Subcutaneous adipose tissue (tissue), 4 donors: ENCODE measurements around the gene RNF150. TPM values are rescaled to one million over a fixed set of nuclear protein-coding genes. Genes with fewer than 3 reads are reported as not detected.

Source experiments
- total RNA-seq, 4 donors: library from RNA; depleted of rRNA; stranded (reverse); fragments of >200 nt; gene quantifications; one replicate each; pipeline ENCODE4 v1.1.0, GENCODE V29; 2016
- TF ChIP-seq, protein P1 (sequence below): fragments of 450-650 bp; IDR thresholded peaks from one replicate; pipeline ENCODE4 v1.5.1; 2016; ENCODE audit warnings: low read depth, mild to moderate bottlenecking, control low read depth, antibody characterized with exemption, moderate library complexity

RNF150 gene
- total RNA-seq, 4 donors from 2014 or later: 8.6 to 44.8 (median 22.6) TPM

GRCh38 chr4:140839888-140840790 lies 293.1 kb downstream of the RNF150 start:
- TF ChIP-seq, protein P1, sequence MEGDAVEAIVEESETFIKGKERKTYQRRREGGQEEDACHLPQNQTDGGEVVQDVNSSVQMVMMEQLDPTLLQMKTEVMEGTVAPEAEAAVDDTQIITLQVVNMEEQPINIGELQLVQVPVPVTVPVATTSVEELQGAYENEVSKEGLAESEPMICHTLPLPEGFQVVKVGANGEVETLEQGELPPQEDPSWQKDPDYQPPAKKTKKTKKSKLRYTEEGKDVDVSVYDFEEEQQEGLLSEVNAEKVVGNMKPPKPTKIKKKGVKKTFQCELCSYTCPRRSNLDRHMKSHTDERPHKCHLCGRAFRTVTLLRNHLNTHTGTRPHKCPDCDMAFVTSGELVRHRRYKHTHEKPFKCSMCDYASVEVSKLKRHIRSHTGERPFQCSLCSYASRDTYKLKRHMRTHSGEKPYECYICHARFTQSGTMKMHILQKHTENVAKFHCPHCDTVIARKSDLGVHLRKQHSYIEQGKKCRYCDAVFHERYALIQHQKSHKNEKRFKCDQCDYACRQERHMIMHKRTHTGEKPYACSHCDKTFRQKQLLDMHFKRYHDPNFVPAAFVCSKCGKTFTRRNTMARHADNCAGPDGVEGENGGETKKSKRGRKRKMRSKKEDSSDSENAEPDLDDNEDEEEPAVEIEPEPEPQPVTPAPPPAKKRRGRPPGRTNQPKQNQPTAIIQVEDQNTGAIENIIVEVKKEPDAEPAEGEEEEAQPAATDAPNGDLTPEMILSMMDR: no peak

GRCh38 chr4:140839406-140839805 lies 293.9 kb downstream of the RNF150 start:
- TF ChIP-seq, protein P1: no peak

DNA sequence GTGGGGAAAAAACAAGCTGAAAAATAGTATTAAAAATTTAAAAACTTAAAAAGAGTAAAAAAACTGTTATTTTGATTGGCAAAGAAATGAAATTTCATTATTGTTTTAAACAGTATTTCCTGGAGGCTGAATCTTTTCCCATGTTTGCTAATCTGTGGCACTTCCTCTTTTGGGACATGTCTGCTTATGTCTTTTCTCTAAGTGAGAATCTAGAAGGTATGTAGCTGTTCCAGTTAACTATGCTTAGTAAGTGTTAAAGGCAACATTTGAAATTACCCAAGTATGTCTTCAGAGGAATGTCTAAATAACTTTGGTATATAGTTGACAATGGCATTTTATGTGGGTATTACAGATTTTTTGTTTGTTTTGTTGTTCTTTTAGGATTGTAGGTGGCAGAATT lies 295.5 kb downstream of the RNF150 start:
- TF ChIP-seq, protein P1: no peak

DNA sequence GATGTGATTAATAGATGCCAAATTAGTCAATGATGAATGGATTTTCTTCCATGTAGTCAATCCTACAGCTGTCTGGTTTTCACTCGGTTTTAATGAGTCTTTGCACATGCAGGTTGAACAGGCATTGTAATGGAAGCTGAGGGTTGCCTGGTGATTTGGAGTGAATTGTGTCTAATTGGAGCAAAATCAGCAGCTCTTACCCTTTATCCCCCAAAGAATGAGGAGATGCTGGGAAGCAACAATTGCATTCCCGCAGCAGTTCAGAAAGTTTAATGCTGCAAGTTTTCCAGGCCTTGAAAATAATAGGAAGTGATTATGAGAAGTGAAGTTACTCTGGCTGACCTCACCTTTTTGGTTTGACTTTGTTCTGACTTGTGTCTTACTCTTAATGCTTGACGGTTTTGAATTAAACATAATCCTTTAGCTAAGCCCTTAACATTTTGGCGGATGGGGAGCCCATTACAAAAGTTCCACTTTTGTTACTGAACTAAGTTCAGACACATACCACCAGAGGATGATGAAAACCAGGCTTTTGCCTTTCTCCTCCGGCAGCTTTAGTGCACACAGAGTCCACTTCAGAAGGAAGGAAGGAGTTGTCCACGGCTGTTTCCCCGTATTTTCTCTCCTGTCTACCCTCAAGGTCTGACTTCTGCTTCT lies 298.3 kb downstream of the RNF150 start:
- TF ChIP-seq, protein P1: no peak

DNA sequence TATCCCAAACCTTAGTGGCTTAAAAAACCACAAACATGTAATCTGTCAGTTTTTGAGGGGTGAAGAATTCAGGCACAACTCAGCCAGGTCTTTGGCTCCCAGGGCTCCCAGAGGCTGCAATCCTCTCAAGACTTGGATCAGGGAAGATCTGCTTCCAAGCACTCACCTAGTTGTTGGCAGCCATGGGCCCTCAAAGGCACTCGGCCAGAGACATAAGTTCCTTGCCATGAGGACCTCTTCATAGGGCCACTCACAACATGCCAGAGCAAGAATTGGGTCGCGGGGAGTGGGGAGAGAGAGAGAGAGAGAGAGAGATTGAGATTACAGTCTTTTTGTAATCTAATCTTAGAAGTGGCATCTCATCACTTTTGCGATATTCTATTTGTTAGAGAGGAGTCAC lies 300.0 kb downstream of the RNF150 start:
- TF ChIP-seq, protein P1: no peak

- TF ChIP-seq, protein P1: no peak
Measured at GRCh38 chr4:140829825-140830224, 303.4 kb downstream of the RNF150 start.

DNA sequence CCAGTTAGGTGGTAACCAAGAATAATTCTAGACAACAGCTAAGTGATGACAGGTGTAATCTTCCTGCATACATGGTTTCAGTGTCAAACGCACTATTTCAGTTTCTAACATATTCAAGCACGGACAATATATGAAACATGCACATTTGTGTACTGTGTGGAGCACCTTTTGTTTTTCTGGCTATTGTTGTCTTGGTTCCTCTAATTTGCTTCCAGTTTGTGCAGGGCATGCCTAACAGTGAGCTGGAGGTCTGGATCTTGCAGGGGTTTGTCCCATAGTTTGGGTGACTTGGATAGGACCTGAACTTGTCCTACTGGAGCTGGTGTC lies 306.6 kb downstream of the RNF150 start:
- TF ChIP-seq, protein P1: no peak
